Upper lobe of right lung (tissue), 1 donor: ENCODE measurements around the gene NELFB. TPM values are rescaled to one million over a fixed set of nuclear protein-coding genes. Genes with fewer than 3 reads are reported as not detected.

Source experiments
- ATAC-seq: fragments of 200-7000 bp; cut with Tn5 transposase; one replicate; pipeline ENCODE4 v1.9.1; 2020; ENCODE audit warnings: mild to moderate bottlenecking, moderate library complexity
- DNase-seq: peaks from one replicate; pipeline ENCODE4 v3.0.0-alpha.2; 2020
- H3K27ac ChIP-seq: fragments of 200-600 bp; one replicate; pipeline ENCODE4 v1.8.0; 2022
- H3K27me3 ChIP-seq: fragments of 200-600 bp; one replicate; pipeline ENCODE4 v1.8.0; 2022; ENCODE audit warnings: mild to moderate bottlenecking
- H3K36me3 ChIP-seq: fragments of 200-600 bp; one replicate; pipeline ENCODE4 v1.8.0; 2022
- H3K4me1 ChIP-seq: fragments of 200-600 bp; one replicate; pipeline ENCODE4 v1.8.0; 2022
- H3K4me3 ChIP-seq: fragments of 200-600 bp; one replicate; pipeline ENCODE4 v1.8.0; 2022; ENCODE audit warnings: mild to moderate bottlenecking
- H3K9me3 ChIP-seq: fragments of 200-600 bp; one replicate; pipeline ENCODE4 v1.8.0; 2022
- CTCF ChIP-seq: fragments of 200-600 bp; IDR thresholded peaks from one replicate; pipeline ENCODE4 v1.8.0; 2022; ENCODE audit warnings: antibody characterized with exemption
- intact Hi-C: fragments of 100-400 bp; cut with DNase I; formaldehyde crosslinking; loops from one replicate; pipeline ENCODE4 v1.11.0; 2022
- total RNA-seq: library from RNA; stranded (reverse); fragmentation: NEBNext Ultra II Directional; extraction: Animal tissue kit (Norgen Biotek cat#: 25700); gene quantifications from one replicate; pipeline ENCODE4 v1.2.1, GENCODE V29; 2021
- donor health status: DM: no; HTN: yes; CAD: no; lungs with severe emphysema.

Gene NELFB
- total RNA-seq, 1 donor from 2014 or later, result 47.2 TPM

- Histone ChIP-seq H3K4me1 (peaks cover 14% of the 10 kb centered on the region), H3K27me3 (no peaks in the 10 kb centered on the region), H3K36me3 (no peaks in the 10 kb centered on the region), H3K9me3 (no peaks in the 10 kb centered on the region), H3K4me3 (peak within 1 kb of the TSS; percentile 81), H3K27ac (peak within 1 kb of the TSS; percentile 94)
- intact Hi-C loops, result no loop called here
- DNase-seq, result no peak
- no peak for TF ChIP-seq CTCF
- peak; percentile 0 for ATAC-seq
Measured at GRCh38 chr9:137222190-137223077, 32.7 kb upstream of the NELFB start, which contains the start of gene RNF208. Gene RNF208 (minus strand): TSS chr9:137222240. CDS start chr9:137221212, 1,028 bp downstream.

- no peak for TF ChIP-seq CTCF
- ATAC-seq (peak; percentile 88), DNase-seq (peak; percentile 98)
- Histone ChIP-seq H3K27ac (peak overlapping the region; percentile 94), H3K36me3 (no peaks in the 10 kb centered on the region), H3K27me3 (peaks cover 3% of the 10 kb centered on the region), H3K4me3 (peak overlapping the region; percentile 81), H3K4me1 (peaks cover 14% of the 10 kb centered on the region), H3K9me3 (no peaks in the 10 kb centered on the region)
- intact Hi-C loops, result no loop called here
Measured at GRCh38 chr9:137223078-137223970, 31.8 kb upstream of the NELFB start.

GRCh38 chr9:137224830-137225694 is 30.1 kb upstream of the NELFB start, which contains the start of gene CYSRT1:
Gene CYSRT1 (plus strand): TSS chr9:137225174. CDS start chr9:137225622, 448 bp downstream.
- no peak for ATAC-seq
- Histone ChIP-seq H3K36me3 (no peaks in the 10 kb centered on the region), H3K27me3 (peaks cover 21% of the 10 kb centered on the region), H3K9me3 (no peaks in the 10 kb centered on the region), H3K4me3 (peak within 1 kb of the TSS; percentile 81), H3K4me1 (peaks cover 14% of the 10 kb centered on the region), H3K27ac (peak within 1 kb of the TSS; percentile 94)
- intact Hi-C loops, result loop anchor here (5.0 kb wide), 1 partner anchor 108 kb away; no protein-coding TSS in a partner anchor
- no peak for DNase-seq
- no peak for TF ChIP-seq CTCF

GRCh38 chr9:137225699-137226331 is 29.3 kb upstream of the NELFB start:
- Histone ChIP-seq H3K27ac (peak overlapping the region; percentile 82), H3K4me1 (peaks cover 14% of the 10 kb centered on the region), H3K4me3 (no peak overlapping the region), H3K36me3 (no peaks in the 10 kb centered on the region), H3K27me3 (peaks cover 27% of the 10 kb centered on the region), H3K9me3 (no peaks in the 10 kb centered on the region)
- DNase-seq (no peak), ATAC-seq (no peak)
- TF ChIP-seq CTCF, result no peak
- intact Hi-C loops, result loop anchor here (5.0 kb wide), 1 partner anchor 109 kb away; no protein-coding TSS in a partner anchor
